Smooth muscle cell (in vitro differentiated cells): ENCODE results near the gene TBX19. TPM values are rescaled to one million over a fixed set of nuclear protein-coding genes. Genes with fewer than 3 reads are reported as not detected.

Experiments used
- DNase-seq: peaks from one replicate; lab custom pipeline; 2025; ENCODE audit not compliant: unreplicated experiment; lab: John Stamatoyannopoulos, UW
- H2AFZ ChIP-seq: fragments of 200-600 bp; sonication (generic); 2 replicates; pipeline ENCODE4 v1.6.0; 2016; ENCODE audit warnings: antibody characterized with exemption, low read depth, mild to moderate bottlenecking
- H3F3A ChIP-seq: fragments of 200-600 bp; sonication (generic); 2 replicates; pipeline ENCODE4 v1.6.0; 2017; ENCODE audit warnings: antibody characterized with exemption, low read depth
- H3K27ac ChIP-seq: fragments of 200-600 bp; sonication (generic); 2 replicates; pipeline ENCODE4 v1.5.1; 2016; ENCODE audit warnings: low read depth, mild to moderate bottlenecking
- H3K27me3 ChIP-seq: fragments of 200-600 bp; sonication (generic); 2 replicates; pipeline ENCODE4 v1.6.1; 2016; ENCODE audit warnings: low read depth, mild to moderate bottlenecking
- H3K36me3 ChIP-seq: fragments of 200-600 bp; sonication (generic); 2 replicates; pipeline ENCODE4 v1.5.1; 2016; ENCODE audit warnings: low read depth
- H3K4me1 ChIP-seq: fragments of 200-600 bp; sonication (generic); 2 replicates; pipeline ENCODE4 v1.5.1; 2016; ENCODE audit warnings: low read depth
- H3K4me2 ChIP-seq: fragments of 200-600 bp; sonication (generic); 2 replicates; pipeline ENCODE4 v1.6.0; 2016; ENCODE audit warnings: mild to moderate bottlenecking
- H3K4me3 ChIP-seq: fragments of 200-600 bp; sonication (generic); 2 replicates; pipeline ENCODE4 v1.5.1; 2016; ENCODE audit warnings: mild to moderate bottlenecking
- H3K79me2 ChIP-seq: fragments of 200-600 bp; sonication (generic); 2 replicates; pipeline ENCODE4 v1.6.0; 2016; ENCODE audit warnings: low read depth, mild to moderate bottlenecking
- H3K9ac ChIP-seq: fragments of 200-600 bp; sonication (generic); 2 replicates; pipeline ENCODE4 v1.6.0; 2016; ENCODE audit warnings: low read depth
- H3K9me3 ChIP-seq: fragments of 200-600 bp; sonication (generic); replicated peaks from 2 replicates; pipeline ENCODE4 v1.5.1; 2016; ENCODE audit warnings: low read depth
- H4K20me1 ChIP-seq: fragments of 200-600 bp; sonication (generic); 2 replicates; pipeline ENCODE4 v1.6.0; 2016; ENCODE audit warnings: low read depth
- CTCF ChIP-seq: fragments of 200-600 bp; sonication (generic); IDR thresholded peaks from 2 replicates; pipeline ENCODE4 v1.5.1; 2017; ENCODE audit warnings: borderline replicate concordance, mild to moderate bottlenecking, antibody characterized with exemption; ENCODE audit not compliant: insufficient read depth, poor library complexity, severe bottlenecking
- WGBS: methylation state at CpG from one replicate; pipeline ENCODE4 v1.1.7; 2016; ENCODE audit warnings: low lambda C conversion rate; 5-methylcytosine and 5-hydroxymethylcytosine counted together
- polyA plus RNA-seq: library from polyadenylated mRNA; unstranded; fragments of >200 nt; fragmentation: Nextera tagmentation; extraction: Ambion mirVana; gene quantifications from 2 replicates; pipeline ENCODE4 v1.2.1, GENCODE V29; 2016
- total RNA-seq: library from RNA; depleted of rRNA; stranded (reverse); fragments of >200 nt; gene quantifications from 2 replicates; pipeline ENCODE4 v1.2.3, GENCODE V29; 2014

The TBX19 gene
- total and polyA plus RNA-seq, 2 experiments from 2014 or later, result 0.47 to 3.9 TPM

- H3K27ac ChIP-seq, result no peak overlapping the region
- no peak overlapping the region for H3K9ac ChIP-seq
- H4K20me1 ChIP-seq, result no peaks in the 10 kb centered on the region
- no peak overlapping the region for H3K4me3 ChIP-seq
- no peaks in the 10 kb centered on the region for H3K9me3 ChIP-seq
- no peaks in the 10 kb centered on the region for H3K4me1 ChIP-seq
- no peak overlapping the region for H2AFZ ChIP-seq
- H3F3A ChIP-seq, result no peaks in the 10 kb centered on the region
- no peaks in the 10 kb centered on the region for H3K27me3 ChIP-seq
- no peak for TF ChIP-seq CTCF
- no peaks in the 10 kb centered on the region for H3K36me3 ChIP-seq
- WGBS, result 95% methylated on average over 5 of the region's 5 CpGs
- H3K79me2 ChIP-seq, result no peaks in the 10 kb centered on the region
- no peak overlapping the region for H3K4me2 ChIP-seq
- no peak for DNase-seq
Measured at GRCh38 chr1:168304865-168305264, 24.2 kb downstream of the TBX19 start.

- Histone ChIP-seq H3K4me3 (no peak overlapping the region), H3K4me1 (no peaks in the 10 kb centered on the region), H2AFZ (no peak overlapping the region), H3K27me3 (no peaks in the 10 kb centered on the region), H3K79me2 (no peaks in the 10 kb centered on the region), H4K20me1 (no peaks in the 10 kb centered on the region), H3K4me2 (no peak overlapping the region), H3K9me3 (no peaks in the 10 kb centered on the region), H3K27ac (no peak overlapping the region), H3K36me3 (no peaks in the 10 kb centered on the region), H3K9ac (no peak overlapping the region), H3F3A (no peaks in the 10 kb centered on the region)
- WGBS, result 93% methylated on average over 12 of the region's 12 CpGs
- DNase-seq, result no peak
- no peak for TF ChIP-seq CTCF
Measured at GRCh38 chr1:168312718-168313604, 32.3 kb downstream of the TBX19 start.

- H2AFZ ChIP-seq, result no peak overlapping the region
Measured at GRCh38 chr1:168316142-168316541, 35.5 kb downstream of the TBX19 start.

More at GRCh38 chr1:168316142-168316541, 35.5 kb downstream of the TBX19 start:
- 88% methylated on average over 1 of the region's 1 CpG for WGBS
- no peak for TF ChIP-seq CTCF
- H4K20me1 ChIP-seq, result no peaks in the 10 kb centered on the region
- H3K4me1 ChIP-seq, result peaks cover 13% of the 10 kb centered on the region
- DNase-seq, result no peak
- H3F3A ChIP-seq, result peaks cover 6% of the 10 kb centered on the region
- no peaks in the 10 kb centered on the region for H3K9me3 ChIP-seq
- no peaks in the 10 kb centered on the region for H3K27me3 ChIP-seq
- no peaks in the 10 kb centered on the region for H3K36me3 ChIP-seq
- no peak overlapping the region for H3K9ac ChIP-seq
- no peak overlapping the region for H3K4me2 ChIP-seq
- H3K79me2 ChIP-seq, result no peaks in the 10 kb centered on the region
- H3K4me3 ChIP-seq, result no peak overlapping the region
- H3K27ac ChIP-seq, result no peak overlapping the region
